Stimulated activated CD8-positive, alpha-beta memory T cell treated with anti-CD3 and anti-CD28 coated beads, Interleukin-12 subunit alpha, Interleukin-12 subunit beta, amount 100 ng/mL, for 4 hours (primary cell): ENCODE results near the gene NKPD1.
A peak's percentile ranks its signal among the peaks of the same experiment; 100 is the strongest.

Experiments
- DNase-seq: peaks from one replicate; pipeline ENCODE4 v3.0.0-alpha.2; 2020; ENCODE audit warnings: low read depth

The NKPD1 gene

DNA sequence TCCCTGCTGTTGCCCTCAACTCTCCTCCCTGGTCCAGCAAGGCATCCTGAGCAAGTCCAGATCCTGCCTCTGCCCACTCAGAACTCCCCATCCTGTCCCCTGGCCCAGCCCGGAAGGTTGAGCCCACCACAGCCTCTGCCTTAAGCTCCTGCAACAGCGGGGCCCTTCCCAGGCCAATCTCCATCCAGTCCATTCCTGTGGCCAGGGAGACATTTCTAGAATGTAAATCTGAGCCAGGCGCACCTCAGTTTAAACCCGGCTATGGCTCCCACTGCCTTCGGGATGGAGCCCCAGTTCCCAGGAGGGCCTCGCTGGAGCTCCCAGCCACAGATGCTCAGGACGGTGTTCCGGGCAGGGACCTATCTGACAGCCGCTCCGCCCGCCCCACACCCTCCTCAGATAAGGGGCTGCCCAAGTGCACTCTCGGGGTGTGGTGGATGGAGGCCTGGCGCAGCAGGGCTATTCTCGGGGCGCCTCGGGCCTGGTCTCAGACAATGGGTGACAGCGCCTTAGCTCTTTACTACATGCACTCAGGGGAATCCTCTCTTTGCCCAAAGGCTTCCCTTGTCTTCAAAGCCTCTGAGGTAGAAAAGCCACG is 11.9 kb upstream of the NKPD1 start:
- no peak for DNase-seq

DNA sequence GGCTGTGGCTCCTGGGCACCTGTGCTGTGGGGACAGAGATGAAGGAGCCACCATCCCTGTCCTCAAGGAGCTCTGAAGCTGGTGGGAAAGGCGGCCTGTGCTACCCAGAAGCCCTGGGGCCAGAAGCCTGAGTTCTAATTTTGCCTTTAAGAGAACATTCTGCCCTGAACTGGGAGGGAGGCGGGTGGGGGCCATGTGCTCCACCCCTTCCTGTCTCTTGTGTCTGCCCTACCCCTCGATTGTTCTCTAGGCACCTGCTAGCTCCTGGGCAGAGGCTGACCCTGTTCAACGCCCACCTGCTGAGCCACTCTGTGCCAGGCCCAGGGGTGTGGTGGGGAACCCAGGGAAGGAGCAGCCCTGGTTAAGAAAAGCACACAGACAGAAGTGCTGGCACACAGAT is 11.4 kb upstream of the NKPD1 start:
- DNase-seq = no peak

DNA sequence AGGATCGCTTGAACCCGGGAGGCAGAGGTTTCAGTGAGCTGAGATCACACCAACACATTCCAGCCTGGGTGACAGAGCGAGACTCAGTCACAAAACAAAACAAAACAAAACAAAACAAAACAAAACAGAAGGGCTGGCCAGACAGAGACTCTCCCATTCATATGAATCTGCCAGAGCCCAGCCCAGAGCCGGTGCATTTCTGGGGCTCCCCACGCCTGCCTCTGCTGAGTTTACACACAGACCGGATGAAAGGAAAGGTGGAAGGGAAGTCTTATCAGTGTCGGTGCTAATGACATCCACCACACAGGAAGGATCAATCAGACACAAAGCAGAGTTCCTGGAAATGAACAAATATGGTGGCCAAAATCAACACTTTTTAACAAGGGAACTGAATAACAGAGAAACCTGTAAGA is 10.4 kb upstream of the NKPD1 start:
- no peak for DNase-seq

DNA sequence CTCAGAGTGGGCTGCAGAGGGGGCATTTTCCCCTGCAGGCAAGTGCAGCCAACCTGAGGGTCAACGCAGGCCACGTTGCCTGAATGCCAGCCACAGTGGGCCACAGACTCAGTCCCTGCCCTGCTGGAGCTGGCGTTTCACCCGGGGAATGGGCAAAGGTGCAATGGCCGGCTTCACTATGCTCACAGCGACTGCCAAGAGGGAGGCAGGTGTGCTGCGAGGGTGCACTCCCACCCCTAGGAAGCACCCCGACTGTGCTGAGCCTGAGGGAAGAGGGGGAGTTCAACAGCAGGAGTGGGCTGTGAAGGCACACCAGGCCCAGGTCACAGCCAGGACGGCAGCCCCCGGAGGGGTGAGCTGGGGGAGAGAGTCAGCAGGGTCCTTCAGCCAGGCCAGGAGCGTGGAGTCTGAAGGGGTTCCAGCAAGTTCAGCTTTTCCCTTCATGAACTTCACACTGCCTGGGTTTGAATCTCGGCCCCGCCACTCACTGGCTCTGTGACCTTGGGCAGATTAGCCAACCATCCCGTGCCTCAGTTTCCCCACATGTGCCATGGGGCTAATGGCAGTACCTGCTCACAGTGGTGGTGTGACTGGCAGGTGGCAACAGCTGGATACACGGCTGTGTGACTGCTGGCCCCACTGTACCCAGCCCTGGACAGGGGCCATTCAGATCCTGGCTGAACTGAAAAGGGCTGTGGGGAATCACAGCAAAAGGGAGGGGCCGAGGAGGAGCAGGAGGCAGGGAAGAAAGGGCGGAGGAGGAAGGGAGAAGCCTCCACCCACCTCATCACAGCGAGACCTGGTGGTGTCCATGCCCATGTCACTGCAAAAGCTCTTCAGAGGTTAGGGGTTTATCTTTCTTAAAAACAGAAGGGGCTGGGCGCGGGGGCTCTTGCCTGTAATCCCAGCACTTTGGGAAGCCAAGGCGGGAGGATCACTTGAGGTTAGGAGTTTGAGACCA is 9.6 kb upstream of the NKPD1 start:
- DNase-seq = no peak

DNA sequence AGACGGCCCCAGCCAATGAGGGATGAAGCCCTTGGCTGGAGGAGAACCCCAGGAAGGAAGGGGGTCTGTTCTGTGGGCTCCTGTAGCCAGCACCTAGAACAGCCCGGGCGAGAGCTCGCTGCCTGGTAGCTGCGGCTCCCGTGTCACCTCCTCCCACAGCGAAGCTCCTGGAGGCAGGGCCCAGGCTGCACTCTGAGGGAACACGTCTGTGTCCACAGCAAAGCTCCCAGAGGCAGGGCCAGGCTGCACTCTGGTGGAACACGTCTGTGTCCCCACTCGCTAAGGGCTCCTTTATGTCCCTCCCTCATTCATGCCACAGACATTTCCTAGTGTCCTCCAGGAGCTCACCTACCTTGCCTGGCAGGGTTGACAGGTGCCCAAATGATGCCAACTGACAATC is 8.8 kb upstream of the NKPD1 start:
- DNase-seq = no peak

DNA sequence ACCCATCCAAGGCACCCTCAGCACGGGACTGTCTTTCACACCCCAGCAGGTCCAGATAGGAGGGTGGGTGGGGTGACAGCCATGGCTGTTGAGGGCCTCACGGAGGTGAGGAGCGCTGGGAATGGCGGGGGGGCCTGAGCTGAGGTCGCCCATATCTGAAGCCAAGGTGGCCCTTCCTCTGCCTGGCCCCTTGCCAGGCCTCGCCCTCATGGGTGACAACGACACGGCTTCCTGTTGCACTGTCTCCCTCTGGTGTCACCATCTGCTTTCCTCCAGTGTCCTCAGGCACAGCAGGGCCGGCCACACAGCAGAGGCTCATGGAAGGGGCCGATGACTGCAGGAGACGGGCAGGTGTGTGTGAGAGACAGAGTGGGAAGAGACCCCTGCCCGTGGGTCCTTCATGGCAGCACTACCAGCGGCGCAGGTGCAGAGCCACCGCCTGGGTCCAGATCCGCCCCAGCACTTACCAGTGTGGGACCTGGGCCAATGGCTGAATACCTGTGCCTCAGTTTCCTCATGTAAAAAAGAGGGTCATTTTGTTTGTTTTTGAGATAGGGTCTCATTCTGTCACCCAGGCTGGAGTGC is 8.1 kb upstream of the NKPD1 start:
- DNase-seq = no peak

DNA sequence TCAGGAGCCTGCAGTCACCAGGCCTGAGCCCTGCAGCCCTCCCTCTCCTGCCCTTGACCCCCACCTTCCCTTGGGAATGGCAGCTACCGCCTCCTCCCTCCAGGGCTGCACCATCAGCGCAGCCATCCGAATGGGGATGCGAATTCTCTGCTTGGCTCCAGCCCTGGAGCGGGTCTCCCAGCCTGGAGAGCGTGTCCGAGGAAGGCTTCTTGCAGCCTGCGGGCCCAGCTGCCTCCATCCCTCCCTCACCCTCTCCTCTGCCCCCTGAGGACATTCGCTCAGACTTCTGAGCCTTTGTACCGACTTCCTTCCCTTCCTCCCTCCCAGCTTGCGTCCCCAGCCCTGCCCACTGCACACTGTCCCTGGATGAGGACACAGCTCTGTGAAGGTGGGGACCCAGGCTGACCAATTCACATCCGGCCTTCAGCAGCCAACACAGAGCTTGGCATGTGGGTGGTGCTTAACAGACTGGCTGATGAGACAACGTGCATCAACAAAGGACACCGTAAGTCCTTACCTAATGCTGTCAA is 6.0 kb upstream of the NKPD1 start:
- DNase-seq = no peak

DNA sequence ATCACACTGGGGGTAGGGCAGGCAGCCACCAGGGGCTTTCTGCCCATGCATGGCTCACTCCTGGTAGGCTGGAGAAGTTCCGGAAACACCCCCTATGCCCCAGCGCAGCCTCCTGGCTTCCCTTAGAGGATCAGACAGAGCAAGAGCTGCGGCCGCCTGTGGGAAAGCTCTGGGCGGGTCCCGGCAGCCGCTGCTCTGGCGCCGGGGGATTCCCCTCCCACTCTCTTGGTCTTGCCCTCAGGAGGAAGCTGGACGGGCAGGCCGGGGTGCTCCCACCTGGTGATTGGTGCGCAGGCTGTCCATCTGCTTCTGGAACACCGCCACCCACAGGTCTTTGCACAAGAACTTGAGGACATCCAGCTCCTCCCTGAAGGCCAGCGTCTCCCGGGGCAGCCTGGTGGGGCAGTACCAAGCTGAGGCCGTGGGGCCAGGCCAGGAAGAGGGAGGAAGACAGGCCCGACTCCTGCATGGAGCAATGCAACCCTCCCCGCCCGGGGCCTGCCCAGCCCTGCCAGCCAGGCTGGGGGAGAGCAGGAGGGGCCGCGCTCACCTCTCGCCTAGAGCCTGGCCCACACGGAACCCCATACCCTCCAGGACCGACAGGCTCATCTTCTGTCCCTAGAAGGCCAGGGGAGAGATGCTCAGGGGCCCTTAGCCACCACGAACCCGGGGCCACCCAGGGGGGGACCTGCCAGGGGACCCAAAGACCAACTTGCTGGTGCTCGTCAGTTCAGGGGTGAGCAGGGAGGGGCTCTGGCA is 4.0 kb upstream of the NKPD1 start:
- peak; percentile 16 for DNase-seq

DNA sequence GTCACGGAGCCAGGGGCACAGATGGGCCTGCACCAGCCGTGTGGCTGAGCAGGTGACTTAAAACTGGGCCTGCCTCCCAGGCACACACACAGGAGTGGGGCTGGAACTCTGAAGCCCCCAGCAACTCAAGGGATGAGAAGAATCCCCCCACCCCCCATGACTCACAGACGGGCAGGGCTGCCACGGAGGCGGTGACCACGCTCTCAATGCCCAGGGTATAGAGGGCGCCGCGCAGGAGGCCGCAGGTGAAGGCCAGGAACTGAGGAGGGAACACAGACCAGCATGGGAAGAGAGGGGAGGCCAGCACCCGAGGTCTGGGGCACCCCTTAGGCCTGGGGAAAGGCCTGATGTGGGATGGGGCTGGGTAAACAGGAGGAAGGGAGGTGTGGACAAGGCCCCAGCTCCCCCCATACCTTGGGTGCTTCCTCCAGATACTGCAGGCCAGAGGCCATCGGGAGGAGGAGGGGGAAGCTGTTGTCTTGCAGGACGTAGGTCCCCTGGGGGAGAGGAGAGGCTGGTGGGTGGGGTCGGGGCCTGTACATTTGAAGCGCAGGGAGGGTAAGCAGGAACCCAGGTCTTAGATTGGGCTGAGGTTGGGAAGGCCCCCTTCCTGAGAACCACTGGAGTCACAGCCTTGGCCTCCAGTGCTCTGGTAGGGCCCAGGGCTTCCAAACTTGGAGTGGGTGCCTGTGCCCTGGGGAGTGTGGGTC is 3.1 kb upstream of the NKPD1 start:
- no peak for DNase-seq

DNA sequence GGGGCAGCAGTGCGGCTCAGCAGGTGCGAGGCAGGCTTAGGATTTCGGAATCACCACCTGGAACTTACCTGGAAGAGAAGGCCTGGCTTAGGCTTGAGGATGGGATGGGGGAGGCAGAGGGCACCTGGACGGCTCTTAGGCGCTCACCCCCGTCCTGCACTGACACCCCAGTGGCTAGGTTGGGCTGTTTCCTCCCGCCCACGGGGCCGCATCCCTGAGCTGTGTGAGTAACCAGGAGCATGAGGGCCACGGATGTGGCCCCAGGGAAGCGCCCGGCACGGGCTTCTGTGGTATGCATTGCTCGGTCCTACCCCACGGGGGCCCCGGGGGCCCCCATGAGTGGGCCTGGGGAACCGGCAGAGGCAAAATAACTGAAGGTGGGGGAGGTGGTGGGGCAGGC is 2.4 kb upstream of the NKPD1 start:
- DNase-seq = no peak

DNA sequence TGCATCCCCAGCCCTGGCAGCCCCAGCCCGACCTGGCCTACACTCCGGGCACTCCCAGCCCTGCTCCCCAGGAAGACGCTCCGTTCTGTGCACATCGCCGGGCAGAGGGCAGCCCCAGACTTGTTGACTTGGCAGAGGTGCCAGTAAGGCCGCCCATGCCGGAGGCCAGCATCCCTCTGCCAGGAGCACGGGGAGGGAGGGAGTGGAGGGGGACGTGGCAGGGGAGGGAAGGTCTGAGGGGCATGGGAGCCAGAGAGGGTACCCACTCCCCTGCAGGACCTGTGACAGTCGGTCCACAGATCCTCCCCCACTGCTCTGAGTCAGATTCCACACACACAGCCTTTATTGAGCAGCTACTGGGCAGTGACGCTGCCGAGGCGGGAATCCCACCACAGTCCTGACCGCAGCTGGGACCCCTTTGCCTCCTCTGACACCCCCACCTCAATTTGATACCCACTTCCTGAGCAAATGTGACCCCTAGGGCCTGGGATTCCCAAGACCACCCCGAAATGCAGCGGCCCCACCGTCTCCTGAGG is 1.9 kb upstream of the NKPD1 start:
- no peak for DNase-seq

DNA sequence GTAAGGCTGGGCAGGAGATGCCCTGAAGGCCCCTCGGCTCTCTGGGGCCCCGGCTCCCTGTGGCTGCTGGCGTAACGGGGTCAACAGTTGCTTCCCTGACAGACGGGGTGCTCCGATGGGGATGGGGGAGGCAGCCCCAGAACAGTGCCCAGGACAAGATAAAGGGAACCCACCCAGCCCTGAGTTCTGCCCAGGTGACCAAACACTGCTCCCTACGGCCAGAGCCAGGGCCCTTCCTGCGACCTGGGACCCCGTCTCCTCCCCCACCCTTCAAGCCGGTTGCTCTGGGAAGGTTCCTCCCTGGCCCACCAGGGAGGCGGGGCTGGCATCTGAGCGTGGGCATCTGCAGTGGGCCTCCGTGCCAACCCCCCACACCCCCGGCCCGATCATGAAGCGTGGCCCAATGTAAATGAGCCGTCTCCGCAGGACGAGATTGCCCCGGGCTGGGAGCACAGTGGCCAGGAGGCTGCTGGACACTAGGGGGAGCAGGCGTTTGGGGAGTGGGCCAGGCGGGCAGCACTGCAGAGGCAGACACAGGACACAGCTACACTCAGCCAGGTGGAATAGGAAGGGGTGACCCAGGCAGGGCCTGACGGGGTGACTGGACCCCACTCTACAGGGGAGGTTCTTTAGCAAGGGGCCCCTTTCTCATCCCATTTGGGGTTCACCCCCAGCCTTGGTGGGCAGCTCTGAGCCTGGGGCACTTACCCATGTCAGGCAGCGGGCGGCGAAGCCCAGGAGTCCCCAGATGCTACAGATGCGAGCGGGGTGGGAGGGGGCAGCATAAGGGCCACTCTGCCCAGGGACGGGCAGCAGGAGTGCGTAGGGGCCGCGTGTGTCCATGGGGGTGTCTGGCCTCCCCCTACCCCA is 1.2 kb upstream of the NKPD1 start:
- no peak for DNase-seq

DNA sequence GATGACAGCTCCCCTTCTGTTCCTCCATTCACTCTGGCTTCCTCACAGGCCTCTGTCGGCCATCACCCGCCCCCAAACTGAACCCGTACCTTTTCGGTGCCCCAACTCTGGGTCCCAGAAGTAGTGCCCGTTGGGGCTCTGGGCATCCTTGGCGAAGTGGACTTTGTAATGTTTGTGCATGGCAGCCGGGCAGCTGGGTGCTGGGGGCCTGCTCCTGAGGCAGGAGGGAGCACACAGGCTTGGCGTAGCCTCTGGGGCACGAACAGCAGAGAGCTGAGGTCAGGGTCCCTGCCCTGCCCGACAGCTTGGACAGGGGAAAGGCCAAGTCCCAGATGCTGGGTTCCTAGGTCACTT is 834 bp downstream of the NKPD1 start:
- no peak for DNase-seq

DNA sequence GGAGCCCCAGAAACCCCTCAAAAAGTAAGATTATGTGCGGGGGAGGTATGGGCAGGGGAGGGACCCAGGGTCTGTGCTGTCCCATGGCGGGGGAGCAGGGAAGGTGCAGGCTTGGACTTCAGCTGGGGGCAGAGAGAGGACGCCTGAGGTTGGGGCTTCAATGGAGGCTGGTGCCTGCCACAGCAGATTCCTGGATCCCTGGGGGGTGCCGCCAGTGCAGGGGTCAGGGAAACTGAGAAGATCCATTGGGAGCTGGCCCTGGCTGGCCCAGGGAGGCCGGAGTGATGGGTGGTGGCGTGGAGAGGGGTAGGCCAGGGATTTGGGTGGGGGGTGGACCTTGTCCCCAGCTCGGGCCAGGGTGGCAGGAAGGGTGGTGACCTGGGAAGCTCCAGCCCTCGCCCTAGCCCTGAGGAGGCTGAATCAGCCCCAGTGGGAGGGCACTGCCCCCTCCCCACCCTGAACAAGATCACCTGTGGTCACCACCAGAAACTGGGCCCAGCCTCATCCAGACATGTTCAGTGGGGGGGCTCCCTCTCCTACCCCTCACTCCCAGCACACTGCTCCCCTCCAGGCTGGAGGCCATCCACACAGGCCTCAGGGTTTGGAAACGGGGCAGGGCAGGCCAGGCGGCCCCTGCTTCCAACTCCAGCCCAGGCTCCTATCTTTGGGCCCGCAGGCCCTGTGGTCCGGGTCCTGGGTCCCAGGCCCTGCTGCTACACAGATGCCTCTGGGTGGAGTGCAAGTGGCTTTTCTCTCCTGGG is 1.4 kb downstream of the NKPD1 start:
- DNase-seq = no peak

DNA sequence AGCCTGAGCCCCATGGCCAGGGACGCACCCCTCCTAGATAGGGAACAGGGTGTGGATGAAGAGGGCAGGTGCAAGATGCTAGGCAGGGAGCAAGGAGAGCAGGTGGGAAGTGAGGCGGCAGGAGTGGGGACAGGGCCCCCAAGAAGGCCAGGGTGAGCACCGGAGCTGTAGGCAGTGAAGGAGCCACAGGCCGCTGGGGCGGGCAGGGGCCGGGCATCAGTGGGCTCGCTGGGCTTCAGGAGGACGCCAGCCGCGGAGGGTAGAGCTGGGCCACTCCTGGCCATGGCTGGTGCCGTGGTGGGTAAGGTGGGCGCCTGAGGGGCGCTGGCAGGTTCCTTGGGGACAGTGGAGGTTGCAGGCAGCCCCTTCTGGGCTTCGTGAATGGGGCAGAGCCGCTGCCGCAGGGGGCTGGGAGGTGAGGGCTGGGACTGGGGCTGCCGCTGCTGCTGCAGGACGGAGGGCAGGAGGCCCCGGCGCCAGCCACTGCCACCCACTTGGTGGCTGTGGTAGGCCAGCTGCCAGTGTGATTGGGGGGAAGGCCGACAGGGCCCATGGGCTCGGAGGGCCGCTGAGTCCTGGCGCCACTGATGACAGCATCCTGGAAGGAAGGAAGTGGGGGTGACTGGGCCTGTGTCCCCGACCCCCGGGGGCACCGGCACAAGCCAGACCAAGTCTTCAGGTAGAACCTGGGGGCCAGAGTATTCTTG is 2.1 kb downstream of the NKPD1 start:
- DNase-seq = no peak

DNA sequence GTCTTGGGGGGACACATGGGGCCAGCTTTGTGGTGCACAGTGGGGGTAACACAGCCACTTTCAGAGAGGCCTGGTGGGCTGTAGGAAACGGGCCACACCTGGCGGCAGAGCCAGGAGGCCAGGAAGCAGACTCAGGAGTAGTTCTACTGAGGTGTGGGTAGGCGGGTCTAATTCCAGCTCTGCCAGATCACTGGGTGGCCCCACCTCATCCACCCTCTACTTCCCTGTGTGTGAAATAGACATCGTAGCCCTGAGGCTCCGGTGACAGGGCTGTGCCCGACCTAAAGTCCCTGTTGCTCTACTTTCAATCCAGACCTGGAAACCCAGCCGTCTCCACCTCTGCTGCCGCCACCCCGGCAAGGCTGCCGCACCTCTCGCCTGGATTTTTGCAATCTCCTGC is 4.0 kb downstream of the NKPD1 start:
- DNase-seq = no peak

DNA sequence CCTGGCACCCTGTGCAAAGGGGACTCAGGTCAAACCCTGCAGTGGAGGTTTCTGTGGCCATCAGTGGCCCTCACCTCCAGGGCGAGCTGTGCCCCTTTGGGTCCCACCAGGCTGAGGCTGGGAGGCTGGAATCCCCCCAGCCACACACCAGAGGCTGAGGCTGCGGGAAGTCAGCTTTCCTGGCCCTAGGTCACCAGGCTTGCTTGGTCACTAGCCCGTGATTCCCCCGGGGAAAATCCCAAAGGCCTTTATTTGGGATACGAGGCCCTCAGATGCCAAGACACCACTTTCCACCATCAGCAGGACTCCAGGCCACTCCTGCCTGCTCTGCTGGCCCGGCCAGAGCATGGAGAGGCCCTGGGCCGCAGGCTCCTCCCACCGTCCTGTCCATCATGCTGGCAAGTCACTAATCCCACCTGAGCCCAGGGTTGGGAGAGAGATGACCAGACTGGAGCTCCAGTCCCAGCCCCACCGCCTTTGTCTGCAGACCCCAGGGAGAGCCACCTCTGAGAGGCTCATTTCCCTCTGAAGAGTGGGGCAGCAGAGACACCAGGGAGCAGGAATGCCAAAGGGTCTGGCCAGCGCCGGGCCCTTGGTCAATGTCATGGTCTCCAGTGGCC is 4.7 kb downstream of the NKPD1 start:
- DNase-seq = no peak

DNA sequence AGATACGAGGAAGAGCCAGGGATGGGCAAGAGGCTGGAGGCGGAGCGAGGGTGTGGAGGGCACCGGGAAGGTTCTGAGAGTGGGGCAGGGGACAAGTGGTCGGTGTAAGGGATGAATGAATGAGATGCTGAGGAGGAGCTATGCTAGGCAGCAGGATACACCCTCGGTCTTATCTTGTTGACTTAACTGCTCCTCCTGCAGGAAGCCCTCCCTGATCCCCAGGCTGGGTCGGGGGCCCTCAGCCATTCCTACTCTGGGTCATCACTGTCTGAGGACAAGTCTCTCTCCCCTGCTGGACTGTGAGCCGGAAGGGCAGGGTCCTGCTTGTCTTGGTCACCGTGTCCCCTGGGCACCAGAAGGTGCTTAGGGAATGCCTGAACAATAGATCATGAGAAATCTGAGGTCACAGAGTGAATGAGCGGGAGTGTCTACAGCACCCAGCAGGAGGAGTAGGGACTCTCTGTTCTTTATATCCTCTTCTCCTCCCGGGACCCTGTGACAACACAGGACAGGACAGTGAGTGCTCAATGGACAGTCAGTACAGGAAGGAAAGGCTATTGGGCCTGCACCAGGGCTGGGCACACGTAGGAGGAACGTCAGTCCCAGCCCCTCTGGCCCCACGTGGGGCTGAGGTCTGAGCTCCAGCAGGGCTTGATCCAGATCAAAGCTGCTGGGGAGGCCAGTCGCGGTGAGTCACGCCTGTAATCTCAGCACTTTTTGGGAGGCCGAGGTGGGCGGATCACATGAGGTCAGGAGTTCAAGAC is 6.5 kb downstream of the NKPD1 start:
- DNase-seq = no peak
